Measurements from ENCODE around the gene GLI1.

DNA sequence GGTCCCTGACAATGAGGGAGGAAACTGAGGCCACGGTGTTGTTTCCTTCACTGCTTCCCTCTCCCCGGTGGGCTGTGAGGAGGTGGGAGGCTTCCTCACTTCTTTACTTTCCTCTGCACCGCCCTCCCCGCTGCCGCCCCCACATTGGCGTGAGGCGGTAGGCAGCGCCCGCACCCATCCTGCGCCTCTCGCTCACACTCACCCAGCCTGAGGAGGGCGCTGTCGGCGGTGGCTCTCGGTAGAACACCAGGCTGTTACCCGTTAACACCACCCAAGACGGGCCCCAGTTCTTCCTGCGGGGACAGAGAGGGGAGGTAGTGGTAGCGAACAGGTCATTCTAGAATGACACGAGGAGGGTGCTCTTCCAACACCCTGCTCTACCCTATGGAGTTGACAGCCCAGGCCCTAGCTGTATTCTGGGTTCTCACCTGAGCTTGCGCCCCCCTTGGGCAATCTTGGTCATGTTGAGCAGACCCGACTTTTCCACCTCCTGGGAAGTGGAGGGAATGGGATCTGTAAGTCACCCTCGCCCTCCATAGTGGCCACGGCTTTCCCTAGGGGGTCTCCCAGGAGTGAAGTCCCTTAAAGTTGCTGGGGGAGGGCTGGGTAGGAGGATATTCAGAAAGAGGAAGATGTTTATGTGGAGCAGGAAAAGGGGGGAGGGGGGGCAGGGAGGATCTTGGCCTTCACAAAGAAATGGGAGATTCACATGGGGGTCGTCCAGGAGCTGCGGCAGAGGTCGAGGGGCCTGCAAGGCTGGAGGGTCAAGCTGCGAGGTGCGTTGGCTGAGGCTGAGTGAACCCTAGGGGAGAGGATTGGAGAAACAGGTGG is 16.8 kb downstream of the GLI1 start:
- TF ChIP-seq YY1 (IDR thresholded peaks at IDR 0.05; ENCODE audit: low read depth) (no peak), MAX (IDR thresholded peaks at IDR 0.05) (no peak), TCF12 (IDR thresholded peaks at IDR 0.05; ENCODE audit: low read depth) (no peak), RAD21 (IDR thresholded peaks at IDR 0.05; ENCODE audit: low read depth) (no peak), EP300 (IDR thresholded peaks at IDR 0.05; ENCODE audit: borderline replicate concordance) (no peak)
- TF ChIP-seq, protein P1, sequence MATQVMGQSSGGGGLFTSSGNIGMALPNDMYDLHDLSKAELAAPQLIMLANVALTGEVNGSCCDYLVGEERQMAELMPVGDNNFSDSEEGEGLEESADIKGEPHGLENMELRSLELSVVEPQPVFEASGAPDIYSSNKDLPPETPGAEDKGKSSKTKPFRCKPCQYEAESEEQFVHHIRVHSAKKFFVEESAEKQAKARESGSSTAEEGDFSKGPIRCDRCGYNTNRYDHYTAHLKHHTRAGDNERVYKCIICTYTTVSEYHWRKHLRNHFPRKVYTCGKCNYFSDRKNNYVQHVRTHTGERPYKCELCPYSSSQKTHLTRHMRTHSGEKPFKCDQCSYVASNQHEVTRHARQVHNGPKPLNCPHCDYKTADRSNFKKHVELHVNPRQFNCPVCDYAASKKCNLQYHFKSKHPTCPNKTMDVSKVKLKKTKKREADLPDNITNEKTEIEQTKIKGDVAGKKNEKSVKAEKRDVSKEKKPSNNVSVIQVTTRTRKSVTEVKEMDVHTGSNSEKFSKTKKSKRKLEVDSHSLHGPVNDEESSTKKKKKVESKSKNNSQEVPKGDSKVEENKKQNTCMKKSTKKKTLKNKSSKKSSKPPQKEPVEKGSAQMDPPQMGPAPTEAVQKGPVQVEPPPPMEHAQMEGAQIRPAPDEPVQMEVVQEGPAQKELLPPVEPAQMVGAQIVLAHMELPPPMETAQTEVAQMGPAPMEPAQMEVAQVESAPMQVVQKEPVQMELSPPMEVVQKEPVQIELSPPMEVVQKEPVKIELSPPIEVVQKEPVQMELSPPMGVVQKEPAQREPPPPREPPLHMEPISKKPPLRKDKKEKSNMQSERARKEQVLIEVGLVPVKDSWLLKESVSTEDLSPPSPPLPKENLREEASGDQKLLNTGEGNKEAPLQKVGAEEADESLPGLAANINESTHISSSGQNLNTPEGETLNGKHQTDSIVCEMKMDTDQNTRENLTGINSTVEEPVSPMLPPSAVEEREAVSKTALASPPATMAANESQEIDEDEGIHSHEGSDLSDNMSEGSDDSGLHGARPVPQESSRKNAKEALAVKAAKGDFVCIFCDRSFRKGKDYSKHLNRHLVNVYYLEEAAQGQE (IDR thresholded peaks at IDR 0.05; ENCODE audit: low read depth) = no peak
